Mononuclear cell (primary cell): ENCODE measurements around the gene GGCT. TPM values are rescaled to one million over a fixed set of nuclear protein-coding genes. Genes with fewer than 3 reads are reported as not detected.

Source experiments
- H3K27me3 ChIP-seq: 2 replicates; pipeline ENCODE4 v1.6.0; 2011; ENCODE audit warnings: low read length, control low read depth; ENCODE audit not compliant: insufficient read depth
- H3K4me1 ChIP-seq: 2 replicates; pipeline ENCODE4 v1.5.1; 2011; ENCODE audit warnings: mild to moderate bottlenecking, low read length, control low read depth; ENCODE audit not compliant: insufficient read depth
- H3K4me3 ChIP-seq: 2 replicates; pipeline ENCODE4 v1.5.1; 2011; ENCODE audit warnings: mild to moderate bottlenecking, low read length, moderate library complexity
- H3K9me3 ChIP-seq: 2 replicates; pipeline ENCODE4 v1.5.1; 2011; ENCODE audit warnings: low read depth, mild to moderate bottlenecking, control low read depth, low read length
- total RNA-seq: library from RNA; depleted of rRNA; stranded (reverse); fragments of >200 nt; gene quantifications from one replicate; pipeline ENCODE4 v1.2.3, GENCODE V29; 2012

GGCT gene
- total RNA-seq, 1 donor, result 6.6 TPM

DNA sequence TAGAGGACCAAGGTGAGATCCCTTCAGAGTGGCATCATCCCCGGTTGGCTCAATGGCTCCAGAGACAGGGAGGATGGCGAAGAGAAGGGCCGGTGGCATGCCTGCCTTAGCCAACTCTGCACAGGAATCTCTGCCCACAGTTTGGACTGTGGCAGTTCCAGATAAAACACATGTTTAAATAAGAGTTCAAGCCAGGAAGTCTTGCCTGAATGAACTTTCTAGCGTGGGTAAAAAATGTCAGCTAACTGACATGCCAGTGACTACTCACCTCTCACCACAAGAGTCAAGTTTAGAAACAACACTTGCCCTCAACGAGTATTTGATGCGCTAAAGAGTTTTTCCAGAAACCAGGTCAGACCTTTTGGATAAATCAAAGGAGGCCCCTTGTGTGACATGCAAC lies 29.0 kb downstream of the GGCT start:
- no peaks in the 10 kb centered on the region for H3K27me3 ChIP-seq
- peaks cover 74% of the 10 kb centered on the region for H3K4me1 ChIP-seq
- H3K9me3 ChIP-seq, result no peaks in the 10 kb centered on the region
- no peak overlapping the region for H3K4me3 ChIP-seq

DNA sequence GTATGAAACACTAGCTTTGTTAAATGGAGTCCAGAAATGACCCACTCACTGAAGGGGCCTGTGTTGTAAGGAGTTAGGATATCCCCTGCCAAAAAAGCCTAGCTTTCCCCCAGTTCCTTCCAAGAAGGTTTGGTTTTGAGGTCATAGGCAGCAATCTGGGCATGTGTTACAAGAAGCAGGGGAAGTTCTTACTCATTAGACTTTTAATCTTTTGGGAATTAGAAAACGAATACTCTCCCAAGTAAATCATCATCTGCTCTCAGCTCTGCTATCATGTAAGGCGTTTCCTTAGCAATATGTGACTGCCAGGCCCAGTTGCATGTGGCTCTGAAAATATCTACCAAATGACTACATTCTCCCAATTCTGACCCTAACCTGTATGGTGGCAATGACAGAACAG lies 29.7 kb downstream of the GGCT start:
- no peaks in the 10 kb centered on the region for H3K27me3 ChIP-seq
- peaks cover 74% of the 10 kb centered on the region for H3K4me1 ChIP-seq
- H3K4me3 ChIP-seq, result no peak overlapping the region
- H3K9me3 ChIP-seq, result no peaks in the 10 kb centered on the region

DNA sequence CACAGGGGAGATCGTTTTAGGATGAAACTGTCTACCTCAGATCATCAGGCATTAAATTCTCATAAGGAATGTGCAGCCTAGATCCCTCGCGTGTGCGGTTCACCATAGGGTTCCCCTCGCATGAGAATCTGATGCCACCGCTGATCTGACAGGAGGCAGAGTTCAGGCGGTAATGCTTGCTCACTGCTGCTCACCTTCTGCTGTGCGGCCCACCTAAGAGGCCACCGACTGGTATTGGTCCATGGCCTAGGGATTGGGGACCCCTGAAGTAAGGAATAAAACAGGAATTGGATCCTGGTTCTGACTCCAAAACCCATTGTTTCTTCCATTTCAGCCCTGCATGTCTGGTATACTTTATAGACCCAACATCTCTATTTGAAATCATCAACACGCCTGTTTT lies 30.1 kb downstream of the GGCT start:
- Histone ChIP-seq H3K27me3 (no peaks in the 10 kb centered on the region), H3K9me3 (no peaks in the 10 kb centered on the region), H3K4me1 (peaks cover 74% of the 10 kb centered on the region), H3K4me3 (no peak overlapping the region)

DNA sequence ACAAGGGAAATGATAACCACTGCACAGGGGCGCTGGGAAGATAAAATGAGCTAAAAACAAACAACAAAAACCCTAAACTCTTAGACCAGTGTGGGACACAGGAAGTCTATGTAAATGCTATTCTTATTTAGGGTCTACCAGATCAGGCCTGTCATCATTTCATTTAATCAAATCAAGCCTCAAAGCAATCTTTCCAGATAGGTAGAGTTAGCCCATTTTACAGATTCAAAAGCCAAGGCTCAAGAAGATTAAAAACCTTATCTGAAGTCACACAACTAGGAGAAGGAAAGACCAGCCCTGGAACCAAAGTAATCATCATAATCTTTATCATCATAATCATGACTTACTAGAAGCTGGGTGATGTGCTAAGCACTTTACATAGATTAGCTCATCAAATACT lies 30.7 kb downstream of the GGCT start:
- H3K9me3 ChIP-seq, result no peaks in the 10 kb centered on the region
- H3K4me3 ChIP-seq, result no peak overlapping the region
- no peaks in the 10 kb centered on the region for H3K27me3 ChIP-seq
- H3K4me1 ChIP-seq, result peaks cover 76% of the 10 kb centered on the region

DNA sequence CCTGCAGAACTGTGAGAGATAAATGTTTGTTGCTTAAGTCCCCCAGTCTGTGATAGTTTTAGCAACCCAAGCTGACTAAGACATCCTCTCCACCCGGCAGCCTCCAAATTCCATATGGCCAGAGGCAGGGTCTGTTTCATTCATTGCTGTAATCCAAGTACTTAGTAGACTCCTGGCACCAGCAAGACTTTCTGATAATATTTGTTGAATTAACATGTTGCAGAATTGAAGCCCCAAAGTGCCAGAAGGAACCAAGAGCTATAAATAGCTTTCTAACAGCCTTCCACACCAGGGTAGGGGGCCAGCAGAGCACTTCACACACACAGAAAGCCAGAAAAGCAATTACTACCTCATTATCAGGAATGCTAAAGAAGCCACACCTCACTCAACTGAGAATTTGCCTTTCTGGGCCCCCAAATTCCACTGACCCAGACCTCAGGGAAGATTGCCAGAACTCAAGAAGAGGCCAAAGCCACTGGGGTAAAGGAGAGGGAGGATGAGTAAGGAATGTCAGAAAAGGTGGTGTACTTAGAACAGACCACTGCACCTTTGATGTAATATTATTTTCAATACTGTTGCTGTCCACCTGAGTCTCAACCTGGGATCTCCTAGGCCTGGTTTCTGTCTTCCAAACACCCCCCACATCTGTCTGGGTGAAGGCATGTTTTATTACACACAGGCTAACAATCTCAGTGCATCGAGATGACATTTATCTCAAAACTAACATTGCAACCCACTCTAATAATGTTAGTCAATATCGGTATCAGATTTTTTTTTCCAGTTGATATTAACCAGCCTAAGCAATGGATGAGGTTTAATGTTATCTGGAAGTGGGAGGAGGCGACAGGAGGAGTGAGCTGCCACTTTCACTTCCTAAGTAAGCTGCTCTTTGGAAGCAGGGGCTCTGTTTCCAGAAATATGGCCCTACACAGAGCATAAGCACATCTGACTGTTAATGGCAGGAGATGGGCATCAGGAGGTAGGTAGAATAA lies 31.5 kb downstream of the GGCT start:
- H3K4me3 ChIP-seq, result no peak overlapping the region
- H3K27me3 ChIP-seq, result no peaks in the 10 kb centered on the region
- H3K9me3 ChIP-seq, result no peaks in the 10 kb centered on the region
- H3K4me1 ChIP-seq, result peaks cover 83% of the 10 kb centered on the region

DNA sequence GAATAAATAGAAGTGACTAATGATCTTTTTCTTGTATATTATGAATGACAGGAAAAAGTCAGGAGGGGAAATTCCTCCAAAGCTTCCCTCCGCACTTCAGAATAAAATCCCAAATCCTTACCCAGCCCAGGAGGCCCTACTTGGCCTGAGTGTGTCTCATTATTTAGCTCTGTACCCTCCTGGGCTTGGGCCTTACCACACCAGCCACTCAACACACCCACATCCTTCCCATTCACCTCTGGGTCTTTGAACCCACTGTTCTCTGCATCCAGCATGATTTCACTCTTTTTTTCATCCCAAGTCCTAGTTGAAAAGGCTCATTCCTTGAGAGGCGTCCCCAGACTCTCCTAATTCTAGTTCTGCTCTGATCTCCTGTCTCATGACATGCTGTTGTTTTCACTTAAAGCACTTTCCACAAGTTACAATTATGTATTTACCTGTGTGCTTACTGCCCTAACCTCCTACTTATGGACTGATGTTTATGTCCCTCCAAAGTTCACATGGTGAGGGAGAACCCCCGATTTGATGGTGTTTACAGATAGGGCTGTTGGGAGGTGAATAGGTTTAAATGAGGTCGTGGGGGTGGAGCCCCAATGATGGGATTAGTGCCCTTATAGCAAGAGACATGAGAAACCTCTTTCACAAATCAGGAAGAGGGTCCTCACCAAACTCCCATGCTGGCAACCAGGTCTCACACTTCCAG lies 32.4 kb downstream of the GGCT start:
- H3K4me1 ChIP-seq, result peaks cover 83% of the 10 kb centered on the region
- no peak overlapping the region for H3K4me3 ChIP-seq
- no peaks in the 10 kb centered on the region for H3K27me3 ChIP-seq
- H3K9me3 ChIP-seq, result no peaks in the 10 kb centered on the region

DNA sequence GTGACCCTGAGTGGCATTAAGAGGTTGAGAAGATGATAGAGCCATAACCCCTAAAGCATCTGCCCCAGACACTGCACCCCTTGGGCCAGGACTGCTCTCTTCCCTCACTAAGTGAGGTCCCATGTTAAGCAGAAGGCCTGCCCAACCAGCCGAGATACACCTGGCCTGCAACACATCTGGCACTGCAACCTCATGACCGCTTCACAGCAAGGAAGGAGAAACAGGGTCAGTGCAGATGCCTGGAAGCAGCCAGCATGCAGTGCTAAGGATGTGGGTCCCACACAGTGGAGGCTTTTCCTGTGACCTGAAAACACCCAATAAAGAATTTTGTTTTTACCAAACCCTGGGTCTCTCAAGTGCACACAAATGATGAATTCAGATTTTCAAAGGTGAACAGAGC lies 33.4 kb downstream of the GGCT start:
- Histone ChIP-seq H3K27me3 (no peaks in the 10 kb centered on the region), H3K4me1 (peaks cover 81% of the 10 kb centered on the region), H3K4me3 (no peak overlapping the region), H3K9me3 (no peaks in the 10 kb centered on the region)

DNA sequence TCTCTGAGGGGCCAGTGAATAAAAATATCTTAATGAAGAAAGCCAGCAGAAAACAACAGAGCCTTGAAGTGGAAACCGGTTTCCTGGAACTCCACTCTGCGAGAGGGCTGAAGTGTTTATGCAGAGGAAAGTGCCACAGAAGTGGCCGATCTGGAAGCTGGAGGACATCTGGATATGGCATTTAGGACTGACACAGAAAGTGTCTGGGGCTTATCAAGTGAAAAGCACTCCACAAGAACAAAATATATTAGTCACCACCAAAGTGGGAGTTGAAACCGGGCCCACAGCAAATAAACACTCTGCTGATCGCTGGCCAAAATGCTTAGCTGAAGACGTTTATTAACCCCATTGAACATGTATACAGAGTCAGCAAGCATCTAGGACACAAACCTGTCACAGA lies 33.9 kb downstream of the GGCT start:
- H3K4me3 ChIP-seq, result no peak overlapping the region
- H3K27me3 ChIP-seq, result no peaks in the 10 kb centered on the region
- H3K4me1 ChIP-seq, result peaks cover 83% of the 10 kb centered on the region
- H3K9me3 ChIP-seq, result no peaks in the 10 kb centered on the region

DNA sequence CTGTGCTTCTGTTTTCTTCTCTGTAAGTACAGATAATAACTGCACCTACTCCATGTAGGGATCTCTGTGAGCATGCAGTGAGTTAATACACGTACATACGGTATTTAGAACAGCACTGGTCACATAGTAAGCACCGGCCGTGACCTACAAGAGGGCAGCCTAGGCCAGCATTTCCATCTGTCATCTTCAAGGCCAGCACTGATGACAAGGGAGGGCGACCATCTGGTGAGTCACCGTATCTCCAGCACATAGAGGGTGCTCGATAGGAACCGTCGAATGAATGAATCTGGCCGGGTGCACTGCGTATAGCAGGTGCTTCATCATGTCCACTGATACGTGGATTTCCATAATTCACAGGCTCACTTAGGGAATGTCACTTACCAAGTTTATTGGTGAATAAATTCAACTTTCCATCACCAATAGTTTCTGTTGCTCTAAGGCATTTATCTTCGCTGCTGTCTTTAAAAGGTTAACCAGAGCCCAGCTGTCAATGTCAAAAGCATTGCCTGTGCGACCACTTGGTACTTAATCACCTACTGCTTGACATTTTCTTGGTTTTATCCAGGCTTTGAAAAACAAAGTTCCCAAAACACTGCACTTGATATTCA lies 34.4 kb downstream of the GGCT start:
- peaks cover 81% of the 10 kb centered on the region for H3K4me1 ChIP-seq
- no peaks in the 10 kb centered on the region for H3K27me3 ChIP-seq
- H3K4me3 ChIP-seq, result no peak overlapping the region
- H3K9me3 ChIP-seq, result no peaks in the 10 kb centered on the region

DNA sequence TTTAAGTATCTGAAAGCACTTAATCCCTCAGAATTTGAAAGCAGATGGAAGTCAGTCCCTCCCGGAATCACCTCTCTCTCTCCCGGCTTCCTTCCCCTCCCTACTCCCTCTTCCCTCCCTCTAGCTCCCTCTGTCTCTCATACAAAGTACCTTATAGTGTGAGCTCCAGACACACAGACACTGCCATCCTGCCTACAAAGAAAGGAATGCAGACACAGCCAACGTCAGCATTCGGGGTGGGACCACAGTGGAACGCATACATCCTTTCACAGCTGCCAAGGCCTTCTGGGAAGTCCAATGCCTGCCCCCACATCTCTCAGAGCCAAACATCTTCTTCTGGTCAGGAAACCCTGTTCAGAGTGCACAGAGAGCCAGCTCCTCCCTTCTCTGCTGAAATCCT lies 35.3 kb downstream of the GGCT start:
- Histone ChIP-seq H3K9me3 (no peaks in the 10 kb centered on the region), H3K4me1 (peaks cover 87% of the 10 kb centered on the region), H3K4me3 (no peak overlapping the region), H3K27me3 (no peaks in the 10 kb centered on the region)

DNA sequence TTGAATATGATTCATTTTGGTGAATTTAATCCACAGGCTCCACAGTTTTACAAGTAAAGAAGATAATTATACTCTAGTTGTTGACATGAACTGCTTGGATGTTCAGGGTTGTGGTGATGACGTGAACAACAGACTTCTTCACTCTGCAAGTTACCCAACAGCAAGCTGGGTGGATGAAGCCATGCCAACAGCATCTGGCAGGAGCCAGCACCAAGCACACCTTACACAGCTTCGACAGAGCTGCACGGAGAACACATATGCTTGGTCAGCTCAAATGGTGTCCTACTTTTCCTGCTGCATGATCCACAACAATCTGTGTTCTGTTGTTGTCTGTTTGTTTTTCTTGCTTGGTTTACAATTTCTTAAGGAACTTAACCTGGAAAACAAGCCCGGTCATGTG lies 35.8 kb downstream of the GGCT start:
- H3K4me3 ChIP-seq, result no peak overlapping the region
- H3K27me3 ChIP-seq, result no peaks in the 10 kb centered on the region
- peaks cover 87% of the 10 kb centered on the region for H3K4me1 ChIP-seq
- H3K9me3 ChIP-seq, result no peaks in the 10 kb centered on the region

DNA sequence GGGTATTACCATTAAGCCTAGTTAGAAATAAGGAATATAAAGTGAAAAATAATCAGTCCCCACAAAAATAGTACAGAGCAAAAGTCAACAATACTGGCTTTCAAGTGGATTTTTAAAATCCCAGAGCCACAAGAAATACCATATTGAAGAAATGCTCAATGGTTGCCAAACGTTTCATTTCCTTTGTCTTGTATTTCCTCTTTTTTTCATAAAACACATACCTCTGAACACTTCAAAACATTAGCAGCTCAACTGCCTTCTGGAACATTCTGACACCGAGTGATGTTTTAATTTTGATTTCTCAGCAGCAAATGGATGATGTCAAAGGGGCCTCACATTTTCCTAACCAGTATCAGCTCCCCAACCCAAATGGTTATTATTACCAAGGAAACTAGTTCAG lies 36.6 kb downstream of the GGCT start:
- H3K9me3 ChIP-seq, result no peaks in the 10 kb centered on the region
- H3K4me3 ChIP-seq, result no peak overlapping the region
- no peaks in the 10 kb centered on the region for H3K27me3 ChIP-seq
- H3K4me1 ChIP-seq, result peaks cover 87% of the 10 kb centered on the region

DNA sequence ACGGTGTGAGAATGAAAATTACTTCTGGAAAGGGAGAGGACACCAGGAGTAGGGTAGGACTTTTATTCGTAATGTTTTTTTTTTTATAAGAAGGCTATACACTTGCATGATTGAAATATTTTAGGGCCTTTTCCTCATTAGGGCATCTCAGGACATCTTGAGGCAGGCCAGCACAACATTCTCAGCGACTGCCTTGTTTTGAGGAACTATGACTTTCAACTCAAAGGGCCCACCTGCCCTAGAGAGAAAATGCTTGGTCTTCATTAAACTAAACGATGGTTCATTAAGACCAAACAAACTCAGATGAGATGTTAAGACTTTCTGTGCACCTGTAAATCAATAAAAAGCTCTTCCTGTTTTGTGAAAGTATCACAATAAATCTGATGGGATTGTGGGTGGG lies 37.4 kb downstream of the GGCT start:
- H3K27me3 ChIP-seq, result no peaks in the 10 kb centered on the region

DNA sequence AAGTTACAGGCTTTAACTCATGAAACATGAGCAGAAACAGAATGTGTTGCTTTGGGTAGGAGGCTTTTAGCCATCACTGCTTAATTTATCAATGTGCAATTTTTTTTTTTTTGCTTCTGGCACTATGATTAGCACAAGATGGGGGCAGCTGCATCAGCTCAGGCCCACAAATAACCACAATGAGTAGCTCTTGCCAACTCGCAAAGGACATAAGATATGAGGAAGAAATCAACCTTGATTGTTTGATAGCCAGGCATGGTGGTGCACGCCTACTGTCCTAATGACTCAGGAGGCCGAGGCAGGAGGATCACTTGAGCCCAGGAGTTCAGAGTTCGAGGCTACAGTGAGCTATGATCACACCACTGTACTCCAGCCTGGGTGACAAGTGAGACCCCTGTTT lies 38.4 kb downstream of the GGCT start:
- no peaks in the 10 kb centered on the region for H3K9me3 ChIP-seq
- H3K27me3 ChIP-seq, result no peaks in the 10 kb centered on the region
- H3K4me3 ChIP-seq, result no peak overlapping the region
- H3K4me1 ChIP-seq, result peaks cover 86% of the 10 kb centered on the region

More for the DNA sequence above, 37.4 kb downstream of the GGCT start:
- Histone ChIP-seq H3K9me3 (no peaks in the 10 kb centered on the region), H3K4me1 (peaks cover 87% of the 10 kb centered on the region), H3K4me3 (no peak overlapping the region)

DNA sequence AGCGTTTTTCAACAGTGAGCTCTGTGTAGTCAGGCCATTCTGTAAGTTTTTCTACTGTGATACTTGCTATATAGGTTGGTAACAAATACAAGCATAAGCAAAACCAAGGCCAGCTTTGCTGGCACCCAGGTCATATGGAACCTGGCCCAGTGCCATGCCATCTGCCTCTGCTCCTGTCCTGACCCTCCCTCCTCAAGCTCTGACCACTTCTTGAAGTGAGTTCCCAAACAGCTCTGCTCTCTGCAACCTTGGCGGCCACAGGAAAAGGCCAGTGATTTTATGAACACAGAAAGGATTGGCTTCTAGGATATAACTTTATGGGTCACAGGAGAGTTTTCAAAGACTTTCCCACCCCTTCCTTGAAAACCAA lies 38.8 kb downstream of the GGCT start:
- Histone ChIP-seq H3K9me3 (no peaks in the 10 kb centered on the region), H3K27me3 (no peaks in the 10 kb centered on the region), H3K4me1 (peaks cover 82% of the 10 kb centered on the region), H3K4me3 (no peak overlapping the region)
